Neural progenitor cell (in vitro differentiated cells): ENCODE measurements around the gene ITIH5. TPM values are rescaled to one million over a fixed set of nuclear protein-coding genes. Genes with fewer than 3 reads are reported as not detected.

ENCODE experiments used
- DNase-seq: peaks from one replicate; pipeline ENCODE4 v3.0.0-alpha.2; 2016; ENCODE audit warnings: low spot score
- H2AFZ ChIP-seq: fragments of 200-600 bp; sonication (generic); replicated peaks from 2 replicates; pipeline ENCODE4 v1.6.1; 2016; ENCODE audit warnings: antibody characterized with exemption
- H3F3A ChIP-seq: fragments of 200-600 bp; sonication (generic); 2 replicates; pipeline ENCODE4 v1.6.1; 2016; ENCODE audit warnings: antibody characterized with exemption, low read depth
- H3K27ac ChIP-seq: fragments of 200-600 bp; sonication (generic); 2 replicates; pipeline ENCODE4 v1.5.1; 2016; ENCODE audit warnings: mild to moderate bottlenecking
- H3K27me3 ChIP-seq: fragments of 200-600 bp; sonication (generic); 2 replicates; pipeline ENCODE4 v1.6.1; 2016; ENCODE audit warnings: mild to moderate bottlenecking, moderate library complexity
- H3K36me3 ChIP-seq: fragments of 200-600 bp; sonication (generic); 2 replicates; pipeline ENCODE4 v1.5.1; 2016
- H3K4me1 ChIP-seq: fragments of 200-600 bp; sonication (generic); 2 replicates; pipeline ENCODE4 v1.6.1; 2016; ENCODE audit warnings: mixed run types
- H3K4me2 ChIP-seq: fragments of 200-600 bp; sonication (generic); 2 replicates; pipeline ENCODE4 v1.6.1; 2016
- H3K4me3 ChIP-seq: fragments of 200-600 bp; sonication (generic); 2 replicates; pipeline ENCODE4 v1.5.1; 2016
- H3K79me2 ChIP-seq: fragments of 200-600 bp; sonication (generic); 2 replicates; pipeline ENCODE4 v1.6.1; 2016; ENCODE audit warnings: low read depth
- H3K9ac ChIP-seq: fragments of 200-600 bp; sonication (generic); 2 replicates; pipeline ENCODE4 v1.6.1; 2016
- H3K9me3 ChIP-seq: fragments of 200-600 bp; sonication (generic); 2 replicates; pipeline ENCODE4 v1.5.1; 2016; ENCODE audit warnings: low read depth
- H4K20me1 ChIP-seq: fragments of 200-600 bp; sonication (generic); 2 replicates; pipeline ENCODE4 v1.6.1; 2016; ENCODE audit warnings: low read depth
- H3K27ac Mint-ChIP-seq: 3 replicates; pipeline ENCODE4 v1.8.0; 2021; ENCODE audit warnings: mixed read lengths
- H3K27me3 Mint-ChIP-seq: 2 replicates; pipeline ENCODE4 v1.8.0; 2022; ENCODE audit warnings: low read depth, mild to moderate bottlenecking, inconsistent platforms, moderate library complexity, mixed read lengths; ENCODE audit not compliant: insufficient read depth
- H3K36me3 Mint-ChIP-seq: 3 replicates; pipeline ENCODE4 v1.8.0; 2021; ENCODE audit warnings: mixed read lengths
- H3K4me1 Mint-ChIP-seq: 3 replicates; pipeline ENCODE4 v1.8.0; 2021; ENCODE audit warnings: mixed read lengths
- H3K4me3 Mint-ChIP-seq: 3 replicates; pipeline ENCODE4 v1.8.0; 2021; ENCODE audit warnings: mild to moderate bottlenecking, moderate library complexity, mixed read lengths
- H3K9me3 Mint-ChIP-seq: 3 replicates; pipeline ENCODE4 v1.8.0; 2020; ENCODE audit warnings: mixed read lengths
- EZH2 ChIP-seq: fragments of 200-600 bp; sonication (generic); IDR thresholded peaks from 2 replicates; pipeline ENCODE4 v1.6.1; 2017; ENCODE audit warnings: antibody characterized with exemption, mild to moderate bottlenecking, moderate library complexity
- EZH2phosphoT487 ChIP-seq: fragments of 200-600 bp; sonication (generic); IDR thresholded peaks from 2 replicates; pipeline ENCODE4 v1.6.1; 2017; ENCODE audit warnings: antibody characterized with exemption
- total RNA-seq: library from RNA; depleted of rRNA; stranded (reverse); fragments of >200 nt; gene quantifications from 2 replicates; pipeline ENCODE4 v1.2.3, GENCODE V29; 2015; ENCODE audit warnings: low replicate concordance
- TF ChIP-seq, protein P1 (sequence below): fragments of 200-600 bp; sonication (generic); IDR thresholded peaks from 2 replicates; pipeline ENCODE4 v1.5.1; 2017; ENCODE audit warnings: antibody characterized with exemption, mild to moderate bottlenecking

Gene ITIH5
- total RNA-seq, 1 donor from 2014 or later: 1.1 TPM

DNA sequence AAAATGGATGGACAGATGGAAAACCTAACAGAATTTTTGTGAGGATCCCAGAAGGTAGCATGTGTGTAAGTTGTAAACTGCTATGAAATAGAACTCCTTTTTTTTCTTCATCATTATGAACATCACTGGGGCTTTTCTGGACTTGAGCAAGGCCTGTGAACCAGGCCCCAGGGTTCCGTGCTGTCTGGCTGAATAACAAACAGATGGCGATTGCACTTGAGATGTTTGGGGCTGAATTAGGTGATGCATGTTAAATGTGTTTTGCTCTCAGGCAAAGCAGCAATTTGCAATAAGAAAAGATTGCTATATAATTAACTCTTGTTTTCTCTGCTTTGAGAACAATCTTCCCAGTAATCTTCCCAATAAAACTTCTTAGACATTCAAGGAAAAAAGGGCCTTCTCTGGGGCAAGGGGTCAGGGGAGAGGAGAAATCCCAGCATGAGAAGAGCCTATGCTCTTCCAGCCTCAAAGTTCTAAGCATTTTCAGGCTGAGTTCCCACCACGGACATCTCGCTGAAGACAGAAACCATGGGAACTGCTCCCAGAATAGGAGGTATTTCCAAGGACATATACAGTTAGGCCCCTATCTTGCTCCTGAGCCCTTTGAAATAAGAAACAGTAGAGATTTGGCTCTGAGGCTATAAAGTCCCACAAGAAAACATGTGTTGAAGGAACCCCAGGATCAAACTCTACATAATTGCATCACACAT is 98.7 kb downstream of the ITIH5 start:
- H3K27ac Mint-ChIP-seq: no peak overlapping the region
- no peak overlapping the region for H3K4me2 ChIP-seq
- no peak overlapping the region for H3K9ac ChIP-seq
- no peak overlapping the region for H3K4me3 Mint-ChIP-seq
- no peak overlapping the region for H2AFZ ChIP-seq
- peaks cover 18% of the 10 kb centered on the region for H3K4me1 Mint-ChIP-seq
- H3K9me3 ChIP-seq: no peaks in the 10 kb centered on the region
- H3K36me3 ChIP-seq: no peaks in the 10 kb centered on the region
- H3K36me3 Mint-ChIP-seq: no peaks in the 10 kb centered on the region
- H3K27me3 ChIP-seq: no peaks in the 10 kb centered on the region
- no peaks in the 10 kb centered on the region for H3K4me1 ChIP-seq
- H3K9me3 Mint-ChIP-seq: no peaks in the 10 kb centered on the region
- H3K79me2 ChIP-seq: no peaks in the 10 kb centered on the region
- H3K27me3 Mint-ChIP-seq: peaks cover 2% of the 10 kb centered on the region
- no peaks in the 10 kb centered on the region for H4K20me1 ChIP-seq
- DNase-seq: no peak
- TF ChIP-seq, protein P1, sequence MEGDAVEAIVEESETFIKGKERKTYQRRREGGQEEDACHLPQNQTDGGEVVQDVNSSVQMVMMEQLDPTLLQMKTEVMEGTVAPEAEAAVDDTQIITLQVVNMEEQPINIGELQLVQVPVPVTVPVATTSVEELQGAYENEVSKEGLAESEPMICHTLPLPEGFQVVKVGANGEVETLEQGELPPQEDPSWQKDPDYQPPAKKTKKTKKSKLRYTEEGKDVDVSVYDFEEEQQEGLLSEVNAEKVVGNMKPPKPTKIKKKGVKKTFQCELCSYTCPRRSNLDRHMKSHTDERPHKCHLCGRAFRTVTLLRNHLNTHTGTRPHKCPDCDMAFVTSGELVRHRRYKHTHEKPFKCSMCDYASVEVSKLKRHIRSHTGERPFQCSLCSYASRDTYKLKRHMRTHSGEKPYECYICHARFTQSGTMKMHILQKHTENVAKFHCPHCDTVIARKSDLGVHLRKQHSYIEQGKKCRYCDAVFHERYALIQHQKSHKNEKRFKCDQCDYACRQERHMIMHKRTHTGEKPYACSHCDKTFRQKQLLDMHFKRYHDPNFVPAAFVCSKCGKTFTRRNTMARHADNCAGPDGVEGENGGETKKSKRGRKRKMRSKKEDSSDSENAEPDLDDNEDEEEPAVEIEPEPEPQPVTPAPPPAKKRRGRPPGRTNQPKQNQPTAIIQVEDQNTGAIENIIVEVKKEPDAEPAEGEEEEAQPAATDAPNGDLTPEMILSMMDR: no peak
- no peak for TF ChIP-seq EZH2phosphoT487
- no peak for TF ChIP-seq EZH2
- no peak overlapping the region for H3K27ac ChIP-seq
- peaks cover 3% of the 10 kb centered on the region for H3F3A ChIP-seq
- H3K4me3 ChIP-seq: no peak overlapping the region

DNA sequence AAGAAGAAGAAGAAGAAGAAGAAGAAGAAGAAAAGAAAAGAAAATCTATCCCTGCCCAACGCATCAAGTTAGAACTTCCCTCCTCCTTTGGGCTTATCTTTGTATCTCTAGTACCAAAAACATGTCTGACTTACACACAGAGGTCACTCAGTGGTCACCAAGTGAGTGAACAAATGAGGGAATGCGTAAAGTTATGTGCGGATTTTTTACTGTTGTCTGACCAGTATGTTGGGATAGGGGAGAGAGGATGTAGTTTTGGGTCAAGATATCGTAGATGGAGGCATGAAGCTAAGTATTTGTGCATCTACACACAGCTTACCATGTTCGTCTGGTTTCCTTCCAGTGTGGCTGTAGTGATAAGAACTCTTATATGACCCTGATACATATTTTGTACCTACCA is 99.9 kb downstream of the ITIH5 start:
- no peak overlapping the region for H3K4me3 Mint-ChIP-seq
- Histone ChIP-seq H3K27me3 (no peaks in the 10 kb centered on the region), H4K20me1 (no peaks in the 10 kb centered on the region), H3K27ac (no peak overlapping the region), H3K9me3 (no peaks in the 10 kb centered on the region), H3F3A (peaks cover 3% of the 10 kb centered on the region), H3K4me2 (no peak overlapping the region), H3K9ac (no peak overlapping the region), H3K79me2 (no peaks in the 10 kb centered on the region), H3K36me3 (no peaks in the 10 kb centered on the region), H2AFZ (no peak overlapping the region), H3K4me1 (no peaks in the 10 kb centered on the region), H3K4me3 (no peak overlapping the region)
- H3K27me3 Mint-ChIP-seq: peaks cover 2% of the 10 kb centered on the region
- TF ChIP-seq EZH2phosphoT487 (no peak), EZH2 (no peak)
- TF ChIP-seq, protein P1: no peak
- H3K27ac Mint-ChIP-seq: no peak overlapping the region
- H3K9me3 Mint-ChIP-seq: no peaks in the 10 kb centered on the region
- H3K36me3 Mint-ChIP-seq: no peaks in the 10 kb centered on the region
- H3K4me1 Mint-ChIP-seq: peaks cover 23% of the 10 kb centered on the region
- DNase-seq: no peak

DNA sequence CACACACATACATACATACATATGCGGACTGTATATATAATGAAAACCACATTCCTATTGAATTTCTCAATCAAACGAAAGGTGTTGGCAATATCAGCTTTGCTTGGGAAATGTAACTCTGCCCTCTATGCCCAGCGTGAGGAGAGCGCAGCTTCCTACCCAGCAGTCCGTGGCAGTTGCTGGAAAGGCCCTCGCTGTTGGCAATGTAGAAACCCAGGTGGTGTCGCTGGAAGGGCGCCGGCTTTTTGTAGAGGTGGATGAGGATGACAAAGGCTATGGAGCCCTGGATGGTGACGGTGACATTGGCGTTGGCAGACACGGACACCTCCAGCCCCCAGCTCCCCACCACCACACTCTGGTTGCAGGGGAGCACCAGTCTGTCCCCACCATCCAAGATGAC is 100.9 kb downstream of the ITIH5 start:
- H3K79me2 ChIP-seq: no peaks in the 10 kb centered on the region
- H3K9ac ChIP-seq: no peak overlapping the region
- TF ChIP-seq EZH2phosphoT487: no peak
- TF ChIP-seq EZH2: no peak
- TF ChIP-seq, protein P1: no peak
- H3K36me3 ChIP-seq: no peaks in the 10 kb centered on the region
- peaks cover 6% of the 10 kb centered on the region for H3F3A ChIP-seq
- Mint-ChIP-seq H3K36me3 (no peaks in the 10 kb centered on the region), H3K27me3 (peaks cover 2% of the 10 kb centered on the region), H3K4me1 (peaks cover 28% of the 10 kb centered on the region), H3K27ac (peak overlapping the region; percentile 64), H3K4me3 (no peak overlapping the region), H3K9me3 (no peaks in the 10 kb centered on the region)
- no peaks in the 10 kb centered on the region for H4K20me1 ChIP-seq
- no peak for DNase-seq
- no peak overlapping the region for H3K4me2 ChIP-seq
- no peaks in the 10 kb centered on the region for H3K9me3 ChIP-seq
- no peak overlapping the region for H2AFZ ChIP-seq
- no peaks in the 10 kb centered on the region for H3K27me3 ChIP-seq
- peaks cover 7% of the 10 kb centered on the region for H3K4me1 ChIP-seq
- no peak overlapping the region for H3K27ac ChIP-seq
- no peak overlapping the region for H3K4me3 ChIP-seq
